ENCODE results near the gene LCN9.

LCN9 gene

GRCh38 chr9:135693771-135694170 lies 30.7 kb downstream of the LCN9 start:
- no peak overlapping the region for H3K4me3 ChIP-seq (ENCODE audit: low read depth, low read length)
- TF ChIP-seq CTCF (IDR thresholded peaks at IDR 0.05; ENCODE audit: low read depth, low read length): no peak

- H3K4me3 ChIP-seq (ENCODE audit: low read depth, low read length): no peak overlapping the region
- no peak for TF ChIP-seq CTCF (IDR thresholded peaks at IDR 0.05; ENCODE audit: low read depth, low read length)
Observed at GRCh38 chr9:135694414-135694813, 31.3 kb downstream of the LCN9 start.

DNA sequence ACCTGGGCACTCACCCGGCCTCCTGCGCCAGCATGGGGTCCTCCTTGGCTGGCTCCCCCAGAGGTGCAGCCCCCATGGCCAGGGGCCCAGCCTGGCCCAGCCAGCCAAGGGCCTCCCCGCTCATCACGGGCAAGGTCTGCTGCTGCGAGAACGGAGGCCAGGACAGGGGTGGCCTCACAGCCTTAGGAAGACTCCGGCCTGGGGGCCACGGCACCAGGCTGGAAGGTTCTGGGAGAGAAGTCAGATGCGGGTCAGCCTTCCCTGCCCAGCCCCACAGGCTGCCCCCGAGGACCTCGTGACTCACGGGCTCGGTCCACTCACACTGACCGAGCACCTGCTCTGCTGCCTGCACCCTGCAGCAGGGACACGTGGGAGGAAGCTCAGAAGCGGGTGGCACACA lies 31.9 kb downstream of the LCN9 start:
- TF ChIP-seq CTCF (IDR thresholded peaks at IDR 0.05; ENCODE audit: low read depth, low read length): no peak
- H3K4me3 ChIP-seq (ENCODE audit: low read depth, low read length): no peak overlapping the region

DNA sequence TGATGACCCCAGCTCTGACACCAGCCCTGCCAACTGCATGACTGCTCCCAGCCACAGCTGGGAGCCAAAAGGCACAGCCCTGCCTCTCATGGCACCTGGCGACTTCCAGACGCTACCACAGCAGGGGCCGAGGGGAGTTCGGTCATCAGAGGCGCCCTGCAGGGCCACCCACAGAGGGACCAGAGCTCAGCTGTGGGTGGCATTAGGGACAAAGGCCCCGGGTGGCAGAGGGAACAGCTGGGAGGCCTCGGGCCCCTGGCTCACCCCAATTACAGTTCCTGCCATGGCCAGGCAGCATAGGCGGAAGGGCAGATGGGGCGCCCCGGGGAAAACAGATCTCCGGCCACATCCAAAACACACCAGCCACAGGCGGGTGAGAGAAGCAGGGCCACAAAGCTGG lies 32.5 kb downstream of the LCN9 start:
- H3K4me3 ChIP-seq (ENCODE audit: low read depth, low read length): no peak overlapping the region
- TF ChIP-seq CTCF (IDR thresholded peaks at IDR 0.05; ENCODE audit: low read depth, low read length): no peak

- no peak for TF ChIP-seq CTCF (IDR thresholded peaks at IDR 0.05; ENCODE audit: low read depth, low read length)
Observed at GRCh38 chr9:135696446-135696845, 33.3 kb downstream of the LCN9 start.

DNA sequence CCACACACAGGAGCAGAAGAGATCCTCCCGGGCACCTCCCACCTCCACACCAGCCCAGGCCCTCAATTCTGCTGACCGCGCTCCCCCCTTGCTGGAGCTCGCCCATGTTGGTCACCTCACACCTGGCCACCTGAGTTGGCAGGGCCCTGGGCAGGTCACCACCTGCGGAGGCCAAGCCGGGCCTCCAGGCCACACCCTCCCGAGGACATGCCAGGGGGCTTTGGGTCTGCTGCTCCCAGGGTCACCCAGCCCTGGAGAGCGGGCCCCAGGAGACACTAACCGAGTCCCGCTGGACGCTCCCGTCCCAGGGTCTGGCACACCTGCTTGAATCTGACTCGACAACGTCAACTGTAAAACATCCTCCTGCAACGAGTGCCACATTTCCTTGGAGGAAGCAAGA lies 34.1 kb downstream of the LCN9 start:
- TF ChIP-seq CTCF (IDR thresholded peaks at IDR 0.05; ENCODE audit: low read depth, low read length): no peak
- H3K4me3 ChIP-seq (ENCODE audit: low read depth, low read length): no peak overlapping the region

More at GRCh38 chr9:135696446-135696845, 33.3 kb downstream of the LCN9 start:
- no peak overlapping the region for H3K4me3 ChIP-seq (ENCODE audit: low read depth, low read length)

DNA sequence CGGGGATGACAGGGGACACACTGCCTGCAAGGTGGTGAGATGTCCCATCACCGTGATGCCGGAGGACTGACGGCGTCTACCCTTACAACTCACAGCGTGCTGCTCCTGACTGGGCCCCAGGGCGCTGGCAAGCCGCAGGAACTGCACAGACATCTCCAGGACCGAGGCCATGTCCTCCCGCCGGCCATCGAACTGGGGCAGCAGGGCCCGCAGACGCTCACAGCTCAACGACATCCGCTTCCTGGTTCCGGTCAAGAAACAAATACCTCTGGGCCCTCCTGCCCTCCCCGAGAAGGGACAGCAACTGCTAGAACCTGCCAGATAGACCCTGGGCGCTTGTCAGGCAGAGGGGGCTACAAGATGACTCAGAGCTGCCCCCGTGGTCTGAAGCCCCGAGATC lies 35.1 kb downstream of the LCN9 start:
- no peak overlapping the region for H3K4me3 ChIP-seq (ENCODE audit: low read depth, low read length)
- TF ChIP-seq CTCF (IDR thresholded peaks at IDR 0.05; ENCODE audit: low read depth, low read length): no peak

Data from WI38 (cell line).